ENCODE data around the gene TLR5. TPM values are rescaled to one million over a fixed set of nuclear protein-coding genes. Genes with fewer than 3 reads are reported as not detected.

TLR5 gene, protein sequence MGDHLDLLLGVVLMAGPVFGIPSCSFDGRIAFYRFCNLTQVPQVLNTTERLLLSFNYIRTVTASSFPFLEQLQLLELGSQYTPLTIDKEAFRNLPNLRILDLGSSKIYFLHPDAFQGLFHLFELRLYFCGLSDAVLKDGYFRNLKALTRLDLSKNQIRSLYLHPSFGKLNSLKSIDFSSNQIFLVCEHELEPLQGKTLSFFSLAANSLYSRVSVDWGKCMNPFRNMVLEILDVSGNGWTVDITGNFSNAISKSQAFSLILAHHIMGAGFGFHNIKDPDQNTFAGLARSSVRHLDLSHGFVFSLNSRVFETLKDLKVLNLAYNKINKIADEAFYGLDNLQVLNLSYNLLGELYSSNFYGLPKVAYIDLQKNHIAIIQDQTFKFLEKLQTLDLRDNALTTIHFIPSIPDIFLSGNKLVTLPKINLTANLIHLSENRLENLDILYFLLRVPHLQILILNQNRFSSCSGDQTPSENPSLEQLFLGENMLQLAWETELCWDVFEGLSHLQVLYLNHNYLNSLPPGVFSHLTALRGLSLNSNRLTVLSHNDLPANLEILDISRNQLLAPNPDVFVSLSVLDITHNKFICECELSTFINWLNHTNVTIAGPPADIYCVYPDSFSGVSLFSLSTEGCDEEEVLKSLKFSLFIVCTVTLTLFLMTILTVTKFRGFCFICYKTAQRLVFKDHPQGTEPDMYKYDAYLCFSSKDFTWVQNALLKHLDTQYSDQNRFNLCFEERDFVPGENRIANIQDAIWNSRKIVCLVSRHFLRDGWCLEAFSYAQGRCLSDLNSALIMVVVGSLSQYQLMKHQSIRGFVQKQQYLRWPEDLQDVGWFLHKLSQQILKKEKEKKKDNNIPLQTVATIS
- 0.69 to 3.2 TPM (median 1.3 TPM) in 3 replicates for polyA plus RNA-seq
- polyA plus RNA-seq (2011; ENCODE audit: low read depth) = 0.85 TPM
- polyA plus RNA-seq (2011; cell fraction: cytosol; rRNA removed) = 0.65 and 1.1 TPM in 2 replicates
- polyA plus RNA-seq (2011; cell fraction: nucleus; rRNA removed) = 2.8 and 3.9 TPM in 2 replicates
- 0.40 and 1.8 TPM in 2 replicates for polyA plus RNA-seq (2012; ENCODE audit: low replicate concordance)
- 0.30 to 4.1 TPM (median 3.7 TPM) in 3 replicates for polyA minus RNA-seq
- polyA minus RNA-seq (2011; cell fraction: cytosol; rRNA and poly(A)+ RNA removed) = 0.38 TPM
- 3.0 and 3.7 TPM in 2 replicates for polyA minus RNA-seq (2011; cell fraction: nucleus; rRNA and poly(A)+ RNA removed)

DNA sequence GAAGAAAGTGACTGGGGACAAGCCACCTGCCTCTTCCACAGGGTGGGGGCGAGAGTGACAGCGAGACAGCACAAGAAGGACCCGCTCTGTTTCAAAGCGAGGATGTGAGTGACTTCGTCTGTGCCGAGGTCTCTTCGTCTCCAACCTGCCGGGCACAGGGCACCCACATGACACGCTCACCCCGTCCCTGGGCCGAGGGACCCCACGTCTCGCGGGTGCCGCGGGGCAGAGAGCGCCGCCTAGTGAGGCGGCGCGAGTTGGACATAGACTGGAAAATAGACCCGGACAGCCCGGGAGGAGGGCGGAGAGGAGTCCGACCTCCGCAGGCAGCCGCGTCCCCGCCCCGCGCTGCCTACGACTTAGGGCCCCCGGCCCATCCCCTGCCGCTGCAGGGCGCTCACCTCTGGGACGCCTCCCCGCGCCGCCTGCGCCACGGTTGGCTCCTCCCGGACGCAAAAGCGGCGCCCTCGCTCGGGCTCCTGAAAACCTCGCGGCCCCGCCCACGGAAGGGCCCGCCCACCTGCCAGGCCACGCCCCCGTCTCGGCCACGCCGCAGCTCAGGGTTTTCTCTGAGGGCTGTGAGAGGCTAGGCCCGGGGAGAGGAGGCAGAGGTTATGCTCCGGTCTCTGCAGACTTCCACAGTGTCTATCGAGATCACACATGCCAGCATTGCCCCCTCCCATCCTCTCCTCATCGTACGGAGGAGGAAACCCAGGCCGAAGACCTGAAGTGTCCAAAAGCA is at the start of gene TLR5:
TLR5 (minus strand) TSS at position 454 of the 742 bp plus-strand sequence. CDS start 30,217 bp downstream, outside the sequence.
- peak within 1 kb of the TSS; percentile 87 for H2AFZ ChIP-seq (ENCODE audit: control insufficient read depth, low read length)
- H3K9ac ChIP-seq (ENCODE audit: control insufficient read depth, extremely low read depth, insufficient read depth, low read length) = peak within 1 kb of the TSS; percentile 49
- H4K20me1 ChIP-seq (ENCODE audit: control insufficient read depth, extremely low read depth, insufficient read depth, low read length) = no peaks in the 10 kb centered on the region
- no peaks in the 10 kb centered on the region for H3K36me3 ChIP-seq (ENCODE audit: control insufficient read depth in 2 of 2, extremely low read depth in 1 of 2, insufficient read depth in 2 of 2, low read length in 2 of 2)
- TF ChIP-seq, protein P1, sequence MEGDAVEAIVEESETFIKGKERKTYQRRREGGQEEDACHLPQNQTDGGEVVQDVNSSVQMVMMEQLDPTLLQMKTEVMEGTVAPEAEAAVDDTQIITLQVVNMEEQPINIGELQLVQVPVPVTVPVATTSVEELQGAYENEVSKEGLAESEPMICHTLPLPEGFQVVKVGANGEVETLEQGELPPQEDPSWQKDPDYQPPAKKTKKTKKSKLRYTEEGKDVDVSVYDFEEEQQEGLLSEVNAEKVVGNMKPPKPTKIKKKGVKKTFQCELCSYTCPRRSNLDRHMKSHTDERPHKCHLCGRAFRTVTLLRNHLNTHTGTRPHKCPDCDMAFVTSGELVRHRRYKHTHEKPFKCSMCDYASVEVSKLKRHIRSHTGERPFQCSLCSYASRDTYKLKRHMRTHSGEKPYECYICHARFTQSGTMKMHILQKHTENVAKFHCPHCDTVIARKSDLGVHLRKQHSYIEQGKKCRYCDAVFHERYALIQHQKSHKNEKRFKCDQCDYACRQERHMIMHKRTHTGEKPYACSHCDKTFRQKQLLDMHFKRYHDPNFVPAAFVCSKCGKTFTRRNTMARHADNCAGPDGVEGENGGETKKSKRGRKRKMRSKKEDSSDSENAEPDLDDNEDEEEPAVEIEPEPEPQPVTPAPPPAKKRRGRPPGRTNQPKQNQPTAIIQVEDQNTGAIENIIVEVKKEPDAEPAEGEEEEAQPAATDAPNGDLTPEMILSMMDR (optimal IDR thresholded peaks at IDR 0.05 in 1 of 3, IDR thresholded peaks at IDR 0.05 in 1 of 3, conservative IDR thresholded peaks at IDR 0.05 in 1 of 3; ENCODE audit: extremely low read depth in 1 of 3, insufficient read depth in 2 of 3, low read length in 3 of 3) = peak; percentile 57 to 92 (median 58)
- TF ChIP-seq EZH2 (IDR thresholded peaks at IDR 0.05; ENCODE audit: low read length) = no peak
- peak within 1 kb of the TSS; percentile 51 to 65 (median 58) for H3K4me3 ChIP-seq (ENCODE audit: control insufficient read depth in 2 of 3, extremely low read depth in 1 of 3, insufficient read depth in 2 of 3, low read depth in 1 of 3, low read length in 3 of 3)
- no peaks in the 10 kb centered on the region for H3K27me3 ChIP-seq (ENCODE audit: control insufficient read depth, extremely low read depth, insufficient read depth, low read length)
- H3K9me1 ChIP-seq (ENCODE audit: control insufficient read depth, extremely low read depth, insufficient read depth, low read length) = no peaks in the 10 kb centered on the region
- dilution Hi-C loops (cut with MboI; ENCODE audit: extremely low pct_ligation_motif_present, low sequenced_read_pairs) = no loop called here
- peak within 1 kb of the TSS; percentile 10 for H3K27ac ChIP-seq (ENCODE audit: control insufficient read depth, insufficient read depth, low read length)
- peaks cover 6% of the 10 kb centered on the region for H3K4me1 ChIP-seq (ENCODE audit: control insufficient read depth, extremely low read depth, insufficient read depth, low read length)
- no peak for FAIRE-seq
- no peaks in the 10 kb centered on the region for H3K9me3 ChIP-seq (ENCODE audit: control insufficient read depth, low read depth, low read length)
- DNase-seq (ENCODE audit: low read depth, low spot score) = no peak
- no peaks in the 10 kb centered on the region for H3K79me2 ChIP-seq (ENCODE audit: control insufficient read depth, insufficient read depth, low read length)
- H3K4me2 ChIP-seq (ENCODE audit: control insufficient read depth, extremely low read depth, insufficient read depth, low read depth, low read length) = peak within 1 kb of the TSS; percentile 77
